ENCODE results near the gene CAMK1D. TPM values are rescaled to one million over a fixed set of nuclear protein-coding genes. Genes with fewer than 3 reads are reported as not detected.

The CAMK1D gene
- total RNA-seq, 1 experiment from 2014 or later, result 6.3 TPM

- no peak overlapping the region for H2AK5ac ChIP-seq (ENCODE audit: insufficient read length, low read length)
- no peak overlapping the region for H3K14ac ChIP-seq (ENCODE audit: insufficient read depth, low read length)
- no peaks in the 10 kb centered on the region; the same call in 1 of the 2 replicates for H3K4me1 ChIP-seq (ENCODE audit: insufficient read depth, low read length)
- H4K91ac ChIP-seq (ENCODE audit: insufficient read length, low read depth, low read length), result no peak overlapping the region
- H2BK15ac ChIP-seq (ENCODE audit: low read depth, low read length), result no peak overlapping the region
- H3K23ac ChIP-seq (ENCODE audit: insufficient read length, low read depth, low read length), result no peak overlapping the region
- no peaks in the 10 kb centered on the region for H3K27me3 ChIP-seq (ENCODE audit: insufficient read depth, low read length)
- no peak overlapping the region for H3K27ac ChIP-seq (ENCODE audit: insufficient read length, low read depth, low read length)
- H3T11ph ChIP-seq (ENCODE audit: low read length), result no peak overlapping the region
- H2AFZ ChIP-seq (ENCODE audit: low read length), result no peak overlapping the region
- H3K79me1 ChIP-seq (ENCODE audit: insufficient read depth, low read depth, low read length, poor library complexity, severe bottlenecking), result no peaks in the 10 kb centered on the region
- no peak overlapping the region for H3K4me2 ChIP-seq (ENCODE audit: insufficient read depth, insufficient read length, low read length)
- no peak overlapping the region for H3K56ac ChIP-seq (ENCODE audit: insufficient read length, low read depth, low read length)
- H4K8ac ChIP-seq (replicated peaks; ENCODE audit: insufficient read length, low read depth, low read length), result no peak overlapping the region
- H4K20me1 ChIP-seq (ENCODE audit: control insufficient read depth, insufficient read depth, insufficient read length), result no peaks in the 10 kb centered on the region
- TF ChIP-seq CTCF (conservative IDR thresholded peaks at IDR 0.05), result no peak
- no peak for DNase-seq
- no peak overlapping the region for H3K4me3 Mint-ChIP-seq
- no peak overlapping the region for H2BK5ac ChIP-seq (ENCODE audit: insufficient read length, low read length)
- H3K9me3 Mint-ChIP-seq, result no peaks in the 10 kb centered on the region
- H2BK20ac ChIP-seq (ENCODE audit: low read depth, low read length, poor library complexity, severe bottlenecking), result no peak overlapping the region
- no peak overlapping the region for H4K5ac ChIP-seq (ENCODE audit: insufficient read length, low read depth, low read length)
- H3K9me3 ChIP-seq (ENCODE audit: control insufficient read depth, low read depth, low read length), result no peaks in the 10 kb centered on the region
- no peak overlapping the region for H3K18ac ChIP-seq (ENCODE audit: insufficient read length, low read depth, low read length)
- no peak overlapping the region for H3K9ac ChIP-seq (ENCODE audit: extremely low read depth, insufficient read length, low read length)
- no peaks in the 10 kb centered on the region for H3K36me3 Mint-ChIP-seq (ENCODE audit: insufficient read depth in 1 of 3, low read depth in 3 of 3)
- H2BK120ac ChIP-seq (ENCODE audit: low read depth, low read length, poor library complexity, severe bottlenecking), result no peak overlapping the region
- H3K79me2 ChIP-seq (ENCODE audit: insufficient read depth, low read length), result no peaks in the 10 kb centered on the region
- peaks cover 19 to 26% of the 10 kb centered on the region in 2 experiments for H3K4me1 Mint-ChIP-seq
- no peak overlapping the region for H3K27ac Mint-ChIP-seq
- no CpG with 5 or more reads among the region's 7 CpGs for WGBS (ENCODE audit: extremely low coverage, insufficient read length, low lambda C conversion rate)
- H3K4ac ChIP-seq (ENCODE audit: low read depth, low read length), result no peak overlapping the region
- H3K27me3 Mint-ChIP-seq (ENCODE audit: low read depth), result no peaks in the 10 kb centered on the region
- H3K23me2 ChIP-seq (ENCODE audit: insufficient read length, low read depth, low read length, poor library complexity, severe bottlenecking), result no peaks in the 10 kb centered on the region
- H2BK12ac ChIP-seq (ENCODE audit: insufficient read length, low read depth, low read length), result no peak overlapping the region
These were observed 292.7 kb downstream of the CAMK1D start for GRCh38 chr10:12642036-12642435.

Data from H9 (cell line).